Pancreas (tissue), 10 donors: Measurements from ENCODE around the gene SLC37A4. TPM values are rescaled to one million over a fixed set of nuclear protein-coding genes. Genes with fewer than 3 reads are reported as not detected.

Experiments used
- ATAC-seq, 4 donors: fragments of 200-7000 bp; cut with Tn5 transposase; one replicate each; pipeline versions ENCODE4 v1.8.0 to v1.9.1; 2020; ENCODE audit warnings: mild to moderate bottlenecking in 4 of 4, moderate library complexity in 4 of 4
- DNase-seq, 6 donors: peaks; one replicate each; pipeline ENCODE4 v3.0.0-alpha.2; 2020
- FAIRE-seq: peaks from 2 replicates; lab custom pipeline; 2012; peaks lifted over from hg19 to GRCh38; lab: Jason Lieb, UNC
- H3K27ac ChIP-seq, 4 donors: fragments of 200-600 bp; sonication (generic); 1 replicate in 3 of 4; 2 replicates in 1 of 4; pipeline versions ENCODE4 v1.5.0 to v1.8.0; 2020
- H3K27me3 ChIP-seq, 4 donors: fragments of 200-600 bp; one replicate each; pipeline ENCODE4 v1.8.0; 2021
- H3K36me3 ChIP-seq, 3 donors: fragments of 200-600 bp; sonication (generic) in 1 of 3; one replicate each; pipeline versions ENCODE4 v1.5.0 to v1.8.0; 2020 to 2021
- H3K4me1 ChIP-seq, 3 donors: fragments of 200-600 bp; one replicate each; pipeline ENCODE4 v1.8.0; 2021
- H3K4me3 ChIP-seq, 4 donors: fragments of 200-600 bp; sonication (generic) in 2 of 4; one replicate each; pipeline versions ENCODE4 v1.5.0 to v1.8.0; 2020 to 2021
- H3K9me3 ChIP-seq, 4 donors: fragments of 200-600 bp; one replicate each; pipeline ENCODE4 v1.8.0; 2021
- CTCF ChIP-seq, 4 donors: fragments of 200-600 bp; sonication (generic) in 3 of 4; IDR thresholded peaks; one replicate each; pipeline versions ENCODE4 v1.5.0 to v1.8.0; 2021; ENCODE audit warnings: antibody characterized with exemption in 4 of 4
- WGBS, 2 donors: extraction: QIAGEN DNeasy Blood & Tissue Kit; methylation state at CpG; one replicate each; pipeline ENCODE4 v1.1.7; 2013; 5-methylcytosine and 5-hydroxymethylcytosine counted together
- intact Hi-C, 3 donors: fragments of 100-400 bp; cut with DNase I; formaldehyde crosslinking; loops; one replicate each; pipeline versions ENCODE4 v1.11.1 to v1.14.2; 2022
- polyA plus RNA-seq, 2 donors: library from polyadenylated mRNA; stranded (reverse); fragments of 200-250 nt; gene quantifications; one replicate each; pipeline ENCODE4 v1.2.3, GENCODE V29; 2013
- total RNA-seq, 6 donors: library from RNA; stranded (reverse); fragmentation: NEBNext Ultra II Directional in 4 of 6; extraction: Animal tissue kit (Norgen Biotek cat#: 25700) in 4 of 6; gene quantifications; one replicate each; pipeline versions ENCODE4 v1.2.1 to v1.2.4, GENCODE V29; 2021 to 2023
- donor health status: healthy with polysubstance abuse.
- donor health status: DM: no; HTN: no; CAD: no; lungs with moderate emphysema.
- donor health status: DM: no; HTN: no; CAD: no.
- donor health status: control.
- donor health status: control.
- donor health status: Bipolar disorder and iron deficiency.
- donor health status: DM: yes; HTN: yes; CAD: no.
- donor health status: DM: no; HTN: no; CAD: no.
- donor health status: DM: no; HTN: no; CAD: no.
- donor health status: DM: yes; HTN: yes; CAD: no.

Gene SLC37A4
- total and polyA plus RNA-seq, 8 donors: 27.1 to 163 (median 38.0) TPM

GRCh38 chr11:119056421-119056999, 25.8 kb upstream of the SLC37A4 start:
- Histone ChIP-seq H3K9me3 (no peaks in the 10 kb centered on the region), H3K4me1 (peaks cover 0 to 22% (median 0%) of the 10 kb centered on the region in 3 donors), H3K27me3 (no peaks in the 10 kb centered on the region), H3K36me3 (peaks cover 4 to 29% (median 24%) of the 10 kb centered on the region in 3 donors), H3K27ac (peak overlapping the region; percentile 60 to 83 (median 74)), H3K4me3 (peak overlapping the region; percentile 86 to 99 (median 90))
- FAIRE-seq (no peak), ATAC-seq (peak; percentile 9 to 27 (median 16)), DNase-seq (peak; percentile 36 to 87 (median 64))
- intact Hi-C loops: no loop called here
- no peak for TF ChIP-seq CTCF (IDR thresholded peaks at IDR 0.05)
- 1% methylated on average over 42 to 48 of the region's 48 CpGs for WGBS, 2 donors

- intact Hi-C loops: no loop called here
- 19 to 24% methylated on average over 6 of the region's 6 CpGs for WGBS, 2 donors
- no peak for TF ChIP-seq CTCF (IDR thresholded peaks at IDR 0.05)
- Histone ChIP-seq H3K4me3 (peak overlapping the region; percentile 86 to 99 (median 90)), H3K27me3 (no peaks in the 10 kb centered on the region), H3K4me1 (peaks cover 0 to 19% (median 0%) of the 10 kb centered on the region in 3 donors), H3K9me3 (no peaks in the 10 kb centered on the region), H3K36me3 (peaks cover 4 to 35% (median 28%) of the 10 kb centered on the region in 3 donors), H3K27ac (no peak overlapping the region)
- ATAC-seq (no peak), DNase-seq (peak in 1 of 6 donors; percentile 30), FAIRE-seq (no peak)
Observed at GRCh38 chr11:119055901-119056300, 25.2 kb upstream of the SLC37A4 start.

- Histone ChIP-seq H3K9me3 (no peaks in the 10 kb centered on the region), H3K27me3 (no peaks in the 10 kb centered on the region), H3K4me3 (no peak overlapping the region), H3K4me1 (peaks cover 0 to 16% (median 0%) of the 10 kb centered on the region in 3 donors), H3K36me3 (peaks cover 7 to 45% (median 33%) of the 10 kb centered on the region in 3 donors), H3K27ac (no peak overlapping the region)
- intact Hi-C loops: no loop called here
- no peak for TF ChIP-seq CTCF (IDR thresholded peaks at IDR 0.05)
- ATAC-seq (no peak), FAIRE-seq (no peak), DNase-seq (peak in 1 of 6 donors; percentile 30)
- 63 to 66% methylated on average over 10 of the region's 10 CpGs for WGBS, 2 donors
Observed at GRCh38 chr11:119054418-119054817, 23.7 kb upstream of the SLC37A4 start.

- H3K4me1 ChIP-seq: peaks cover 0 to 11% (median 0%) of the 10 kb centered on the region in 3 donors
- 77 to 81% methylated on average over 23 of the region's 23 CpGs for WGBS, 2 donors
- peaks cover 7 to 67% (median 54%) of the 10 kb centered on the region in 3 donors for H3K36me3 ChIP-seq
- H3K4me3 ChIP-seq: no peak overlapping the region
- DNase-seq (peak in 1 of 6 donors; percentile 26), ATAC-seq (no peak), FAIRE-seq (no peak)
- no peaks in the 10 kb centered on the region for H3K27me3 ChIP-seq
- no peak overlapping the region for H3K27ac ChIP-seq
- intact Hi-C loops: no loop called here
- no peaks in the 10 kb centered on the region for H3K9me3 ChIP-seq
- TF ChIP-seq CTCF (IDR thresholded peaks at IDR 0.05): no peak
Observed at GRCh38 chr11:119052163-119052814, 21.6 kb upstream of the SLC37A4 start.
